ENCODE data around the gene DCC.

Gene DCC

GRCh38 chr18:53387581-53387980 lies 1047.6 kb downstream of the DCC start:
- H4K20me1 ChIP-seq (ENCODE audit: insufficient read depth, low read length), result no peaks in the 10 kb centered on the region
- no peak overlapping the region for H3K9ac ChIP-seq (ENCODE audit: low read length)
- H2AFZ ChIP-seq (ENCODE audit: low read length), result no peak overlapping the region

GRCh38 chr18:53402670-53403069 lies 1062.7 kb downstream of the DCC start:
- no peak overlapping the region for H2AFZ ChIP-seq (ENCODE audit: low read length)
- no peaks in the 10 kb centered on the region for H3F3A ChIP-seq (ENCODE audit: insufficient read depth, low read length)
- H3K4me1 ChIP-seq (ENCODE audit: low read length), result no peaks in the 10 kb centered on the region
- no peaks in the 10 kb centered on the region for H3K9me3 ChIP-seq (replicated peaks; ENCODE audit: insufficient read depth, low read length)
- TF ChIP-seq EZH2phosphoT487 (IDR thresholded peaks at IDR 0.05; ENCODE audit: low read length) (no peak), EZH2 (optimal IDR thresholded peaks at IDR 0.05; ENCODE audit: low read depth, low read length) (no peak)
- TF ChIP-seq, protein P1, sequence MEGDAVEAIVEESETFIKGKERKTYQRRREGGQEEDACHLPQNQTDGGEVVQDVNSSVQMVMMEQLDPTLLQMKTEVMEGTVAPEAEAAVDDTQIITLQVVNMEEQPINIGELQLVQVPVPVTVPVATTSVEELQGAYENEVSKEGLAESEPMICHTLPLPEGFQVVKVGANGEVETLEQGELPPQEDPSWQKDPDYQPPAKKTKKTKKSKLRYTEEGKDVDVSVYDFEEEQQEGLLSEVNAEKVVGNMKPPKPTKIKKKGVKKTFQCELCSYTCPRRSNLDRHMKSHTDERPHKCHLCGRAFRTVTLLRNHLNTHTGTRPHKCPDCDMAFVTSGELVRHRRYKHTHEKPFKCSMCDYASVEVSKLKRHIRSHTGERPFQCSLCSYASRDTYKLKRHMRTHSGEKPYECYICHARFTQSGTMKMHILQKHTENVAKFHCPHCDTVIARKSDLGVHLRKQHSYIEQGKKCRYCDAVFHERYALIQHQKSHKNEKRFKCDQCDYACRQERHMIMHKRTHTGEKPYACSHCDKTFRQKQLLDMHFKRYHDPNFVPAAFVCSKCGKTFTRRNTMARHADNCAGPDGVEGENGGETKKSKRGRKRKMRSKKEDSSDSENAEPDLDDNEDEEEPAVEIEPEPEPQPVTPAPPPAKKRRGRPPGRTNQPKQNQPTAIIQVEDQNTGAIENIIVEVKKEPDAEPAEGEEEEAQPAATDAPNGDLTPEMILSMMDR (IDR thresholded peaks at IDR 0.05; ENCODE audit: low read length), result no peak
- no peak overlapping the region for H3K9ac ChIP-seq (ENCODE audit: low read length)
- H3K36me3 ChIP-seq (replicated peaks; ENCODE audit: insufficient read depth, low read length), result no peaks in the 10 kb centered on the region
- no peaks in the 10 kb centered on the region for H3K27me3 ChIP-seq (replicated peaks; ENCODE audit: insufficient read depth, low read length)
- no peak overlapping the region for H3K4me3 ChIP-seq (ENCODE audit: low read length)
- H3K79me2 ChIP-seq (ENCODE audit: low read length), result no peaks in the 10 kb centered on the region
- DNase-seq, result no peak
- no peaks in the 10 kb centered on the region for H4K20me1 ChIP-seq (ENCODE audit: insufficient read depth, low read length)
- H3K27ac ChIP-seq (ENCODE audit: low read length), result no peak overlapping the region
- H3K9me2 ChIP-seq (replicated peaks; ENCODE audit: insufficient read depth, low read length), result no peaks in the 10 kb centered on the region; the same call in 1 of the 2 replicates
- no peak overlapping the region for H3K4me2 ChIP-seq (ENCODE audit: low read depth, low read length)

More at GRCh38 chr18:53387581-53387980, 1047.6 kb downstream of the DCC start:
- Histone ChIP-seq H3K79me2 (ENCODE audit: low read length) (no peaks in the 10 kb centered on the region), H3K9me2 (replicated peaks; ENCODE audit: insufficient read depth, low read length) (no peaks in the 10 kb centered on the region), H3K4me2 (ENCODE audit: low read depth, low read length) (no peak overlapping the region), H3K9me3 (replicated peaks; ENCODE audit: insufficient read depth, low read length) (no peaks in the 10 kb centered on the region), H3K27me3 (replicated peaks; ENCODE audit: insufficient read depth, low read length) (no peaks in the 10 kb centered on the region), H3K4me3 (ENCODE audit: low read length) (no peak overlapping the region), H3F3A (ENCODE audit: insufficient read depth, low read length) (no peaks in the 10 kb centered on the region), H3K36me3 (replicated peaks; ENCODE audit: insufficient read depth, low read length) (no peaks in the 10 kb centered on the region), H3K4me1 (ENCODE audit: low read length) (no peaks in the 10 kb centered on the region), H3K27ac (ENCODE audit: low read length) (no peak overlapping the region)
- DNase-seq, result no peak
- TF ChIP-seq EZH2 (optimal IDR thresholded peaks at IDR 0.05; ENCODE audit: low read depth, low read length) (no peak), EZH2phosphoT487 (IDR thresholded peaks at IDR 0.05; ENCODE audit: low read length) (no peak)
- TF ChIP-seq, protein P1 (IDR thresholded peaks at IDR 0.05; ENCODE audit: low read length), result no peak

GRCh38 chr18:53408271-53408670 lies 1068.3 kb downstream of the DCC start:
- Histone ChIP-seq H4K20me1 (ENCODE audit: insufficient read depth, low read length) (no peaks in the 10 kb centered on the region), H3K9me2 (replicated peaks; ENCODE audit: insufficient read depth, low read length) (no peaks in the 10 kb centered on the region; the same call in 1 of the 2 replicates), H2AFZ (ENCODE audit: low read length) (no peak overlapping the region), H3K4me3 (ENCODE audit: low read length) (no peak overlapping the region), H3F3A (ENCODE audit: insufficient read depth, low read length) (no peaks in the 10 kb centered on the region), H3K4me2 (ENCODE audit: low read depth, low read length) (no peak overlapping the region), H3K36me3 (replicated peaks; ENCODE audit: insufficient read depth, low read length) (no peaks in the 10 kb centered on the region), H3K79me2 (ENCODE audit: low read length) (no peaks in the 10 kb centered on the region), H3K9me3 (replicated peaks; ENCODE audit: insufficient read depth, low read length) (no peaks in the 10 kb centered on the region), H3K27ac (ENCODE audit: low read length) (no peak overlapping the region), H3K9ac (ENCODE audit: low read length) (no peak overlapping the region), H3K27me3 (replicated peaks; ENCODE audit: insufficient read depth, low read length) (no peaks in the 10 kb centered on the region), H3K4me1 (ENCODE audit: low read length) (no peaks in the 10 kb centered on the region)
- TF ChIP-seq, protein P1 (IDR thresholded peaks at IDR 0.05; ENCODE audit: low read length), result no peak
- TF ChIP-seq EZH2phosphoT487 (IDR thresholded peaks at IDR 0.05; ENCODE audit: low read length) (no peak), EZH2 (optimal IDR thresholded peaks at IDR 0.05; ENCODE audit: low read depth, low read length) (no peak)
- DNase-seq, result no peak

Measured in MM.1S (cell line).